Hematopoietic multipotent progenitor cell treated with erythropoietin and hydrocortisone succinate and interleukin-3 and kit ligand, for 17 days (in vitro differentiated cells): Measurements from ENCODE around the gene LRCOL1.

ENCODE experiments used
- DNase-seq: peaks from one replicate; pipeline ENCODE4 v3.0.0-alpha.2; 2015; ENCODE audit warnings: low spot score

Gene LRCOL1

GRCh38 chr12:132610051-132610759 lies at the start of gene LRCOL1:
Gene LRCOL1 (minus strand): TSS chr12:132610582. CDS start chr12:132606251, 4,331 bp downstream.
- DNase-seq, result no peak

- DNase-seq, result no peak
Observed at GRCh38 chr12:132660052-132660451, 49.7 kb upstream of the LRCOL1 start.

GRCh38 chr12:132659146-132659545 lies 48.8 kb upstream of the LRCOL1 start:
- DNase-seq, result no peak

GRCh38 chr12:132658149-132658894 lies 47.9 kb upstream of the LRCOL1 start:
- no peak for DNase-seq

GRCh38 chr12:132657004-132657727 lies 46.8 kb upstream of the LRCOL1 start:
- no peak for DNase-seq

GRCh38 chr12:132653567-132654290 lies 43.3 kb upstream of the LRCOL1 start:
- DNase-seq, result no peak

GRCh38 chr12:132651444-132652100 lies 41.2 kb upstream of the LRCOL1 start:
- no peak for DNase-seq

GRCh38 chr12:132649226-132649945 lies 39.0 kb upstream of the LRCOL1 start:
- DNase-seq, result no peak

- no peak for DNase-seq
Observed at GRCh38 chr12:132648616-132649225, 38.3 kb upstream of the LRCOL1 start.

GRCh38 chr12:132647858-132648257 lies 37.5 kb upstream of the LRCOL1 start:
- DNase-seq, result no peak

- no peak for DNase-seq
Observed at GRCh38 chr12:132646850-132647249, 36.5 kb upstream of the LRCOL1 start.

GRCh38 chr12:132642846-132643835 lies 32.8 kb upstream of the LRCOL1 start:
- no peak for DNase-seq

- no peak for DNase-seq
Observed at GRCh38 chr12:132641811-132642650, 31.6 kb upstream of the LRCOL1 start.

- no peak for DNase-seq
Observed at GRCh38 chr12:132640936-132641335, 30.6 kb upstream of the LRCOL1 start.

- no peak for DNase-seq
Observed at GRCh38 chr12:132639956-132640520, 29.7 kb upstream of the LRCOL1 start.

- no peak for DNase-seq
Observed at GRCh38 chr12:132638541-132639408, 28.4 kb upstream of the LRCOL1 start.

GRCh38 chr12:132637811-132638210 lies 27.4 kb upstream of the LRCOL1 start:
- DNase-seq, result no peak
